ENCODE results near the gene PRKCA.
A peak's percentile ranks its signal among the peaks of the same experiment; 100 is the strongest.

Gene PRKCA

GRCh38 chr17:66415366-66416206 is 113.2 kb downstream of the PRKCA start:
- no peak for DNase-seq

- DNase-seq, result no peak
Measured at GRCh38 chr17:66416207-66416940, 114.0 kb downstream of the PRKCA start.

- DNase-seq, result no peak
Measured at GRCh38 chr17:66417300-66417719, 114.9 kb downstream of the PRKCA start.

GRCh38 chr17:66420961-66421371 is 118.6 kb downstream of the PRKCA start:
- no peak for DNase-seq

GRCh38 chr17:66422186-66422585 is 119.8 kb downstream of the PRKCA start:
- DNase-seq, result no peak

GRCh38 chr17:66423056-66423955 is 120.9 kb downstream of the PRKCA start:
- DNase-seq, result no peak

GRCh38 chr17:66425756-66426396 is 123.5 kb downstream of the PRKCA start:
- no peak for DNase-seq

- peak; percentile 69 for DNase-seq
Measured at GRCh38 chr17:66426397-66427033, 124.1 kb downstream of the PRKCA start.

GRCh38 chr17:66427134-66427533 is 124.7 kb downstream of the PRKCA start:
- DNase-seq, result no peak

- DNase-seq, result no peak
Measured at GRCh38 chr17:66429680-66430079, 127.3 kb downstream of the PRKCA start.

GRCh38 chr17:66430846-66431795 is 128.7 kb downstream of the PRKCA start:
- no peak for DNase-seq

GRCh38 chr17:66431910-66432309 is 129.5 kb downstream of the PRKCA start:
- no peak for DNase-seq

- no peak for DNase-seq
Measured at GRCh38 chr17:66432411-66432957, 130.1 kb downstream of the PRKCA start.

GRCh38 chr17:66432996-66433551 is 130.7 kb downstream of the PRKCA start:
- DNase-seq, result no peak

- DNase-seq, result no peak
Measured at GRCh38 chr17:66435182-66435581, 132.8 kb downstream of the PRKCA start.

- no peak for DNase-seq
Measured at GRCh38 chr17:66436631-66437030, 134.2 kb downstream of the PRKCA start.

GRCh38 chr17:66437476-66438026 is 135.1 kb downstream of the PRKCA start:
- no peak for DNase-seq

GRCh38 chr17:66438101-66438500 is 135.7 kb downstream of the PRKCA start:
- no peak for DNase-seq

GRCh38 chr17:66441101-66441661 is 138.8 kb downstream of the PRKCA start:
- DNase-seq, result no peak

- no peak for DNase-seq
Measured at GRCh38 chr17:66443166-66443565, 140.8 kb downstream of the PRKCA start.
